ENCODE data around the gene RFWD3. TPM values are rescaled to one million over a fixed set of nuclear protein-coding genes. Genes with fewer than 3 reads are reported as not detected.

Gene RFWD3
- total RNA-seq, 5 donors from 2014 or later (not counting 1 experiment from before 2014, with no cell fraction given): 42.6 to 52.0 (median 49.0) TPM

DNA sequence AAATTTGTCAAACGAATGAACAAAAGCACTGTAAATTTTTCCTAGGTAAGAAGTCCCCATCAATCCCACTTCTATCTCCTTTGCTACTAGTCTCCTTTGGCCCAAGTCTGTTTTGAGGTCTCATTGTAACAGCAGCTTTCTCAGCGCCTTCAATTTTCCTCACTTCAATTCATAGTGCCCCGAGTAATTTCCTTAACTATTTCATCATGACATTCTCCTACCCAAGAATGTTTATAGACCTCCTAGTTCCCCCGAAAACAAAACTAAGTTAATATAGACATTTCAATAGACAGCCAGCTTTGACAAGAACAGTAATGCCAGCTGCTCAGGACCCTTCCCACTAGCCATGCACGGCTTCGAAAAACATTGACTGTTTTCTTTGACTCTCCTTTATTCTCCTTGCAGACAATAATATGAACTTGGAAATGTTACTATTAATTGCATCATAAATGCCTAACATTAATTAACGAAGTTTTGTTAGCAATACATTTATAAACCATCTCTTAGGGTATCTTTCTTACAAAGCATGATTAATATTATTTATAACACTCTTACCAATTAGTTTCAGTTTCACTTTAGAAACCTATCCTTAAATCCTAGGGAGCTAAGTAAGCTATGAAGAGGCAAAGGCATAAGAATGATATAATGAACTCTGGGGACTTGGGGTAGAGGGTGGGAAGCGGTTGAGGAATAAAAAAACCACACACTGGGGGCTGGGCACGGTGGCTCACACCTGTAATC, 82.6 kb downstream of the RFWD3 start:
- 94% methylated on average over 6 of the region's 9 CpGs for WGBS (ENCODE audit: insufficient coverage)
- Mint-ChIP-seq H3K4me3 (peak overlapping the region in 1 of 3 donors; percentile 41), H3K27me3 (no peaks in the 10 kb centered on the region), H3K36me3 (peaks cover 26% of the 10 kb centered on the region), H3K9me3 (no peaks in the 10 kb centered on the region), H3K4me1 (peaks cover 82 to 93% (median 86%) of the 10 kb centered on the region in 3 donors), H3K27ac (peak overlapping the region in 1 of 2 donors; percentile 8)
- no peak for DNase-seq
- no peak for ATAC-seq (replicated peaks in 1 of 4)
- peaks cover 21 to 56% of the 10 kb centered on the region in 2 experiments for H3K4me1 ChIP-seq (ENCODE audit: control insufficient read depth in 1 of 2, extremely low read depth in 1 of 2, insufficient read depth in 2 of 2, low read length in 2 of 2)
- H3K27ac ChIP-seq (ENCODE audit: low read length): no peak overlapping the region
- ChIA-PET CTCF (interaction anchor here in 1 of 2 donors (0.5 kb wide), 1 partner anchor 28 kb away, joined by 4 read pairs; no protein-coding TSS in a partner anchor), POLR2A (no interaction called here)
- H3K36me3 ChIP-seq (ENCODE audit: control insufficient read depth in 2 of 2, extremely low read depth in 1 of 2, insufficient read depth in 1 of 2, low read length in 1 of 2): peaks cover 4 to 6% of the 10 kb centered on the region in 2 donors
- no peaks in the 10 kb centered on the region for H3K9me3 ChIP-seq
- no peak overlapping the region for H3K4me3 ChIP-seq (ENCODE audit: control insufficient read depth in 1 of 2, extremely low read depth in 1 of 2, low read length in 1 of 2)
- H3K27me3 ChIP-seq (replicated peaks in 1 of 2; ENCODE audit: control insufficient read depth in 2 of 2, extremely low read depth in 1 of 2, insufficient read depth in 2 of 2, low read length in 1 of 2): no peaks in the 10 kb centered on the region

DNA sequence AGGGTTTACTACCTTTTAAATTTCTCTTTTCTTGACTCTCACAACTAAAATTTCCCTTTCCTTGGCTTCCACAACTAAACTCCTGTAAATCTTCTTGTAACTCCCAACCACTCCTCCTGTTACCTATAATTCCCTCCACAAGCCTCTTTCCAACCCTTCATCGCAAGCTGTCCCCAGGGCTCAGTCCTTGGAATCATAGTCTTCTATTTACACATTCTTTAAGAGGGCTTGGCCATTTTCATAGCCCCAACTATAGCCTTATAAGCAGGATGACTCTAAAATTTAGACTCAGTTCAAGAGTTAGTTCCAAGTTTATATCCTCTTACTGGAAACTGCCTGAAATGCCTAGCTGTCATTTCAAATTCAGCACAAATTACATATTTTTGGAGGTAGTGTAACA, 83.7 kb downstream of the RFWD3 start:
- H3K9me3 Mint-ChIP-seq: no peaks in the 10 kb centered on the region
- H3K4me3 ChIP-seq (ENCODE audit: control insufficient read depth in 1 of 2, extremely low read depth in 1 of 2, low read length in 1 of 2): no peak overlapping the region
- ATAC-seq (replicated peaks in 1 of 4) (no peak), DNase-seq (no peak)
- peak overlapping the region in 1 of 2 donors; percentile 59 for H3K27ac Mint-ChIP-seq
- H3K27ac ChIP-seq (ENCODE audit: low read length): no peak overlapping the region
- H3K36me3 Mint-ChIP-seq: peaks cover 25% of the 10 kb centered on the region
- H3K4me1 ChIP-seq (ENCODE audit: control insufficient read depth in 1 of 2, extremely low read depth in 1 of 2, insufficient read depth in 2 of 2, low read length in 2 of 2): peaks cover 24 to 51% of the 10 kb centered on the region in 2 experiments
- H3K4me3 Mint-ChIP-seq: peak overlapping the region in 1 of 3 donors; percentile 7
- no peaks in the 10 kb centered on the region for H3K27me3 Mint-ChIP-seq
- no peaks in the 10 kb centered on the region for H3K9me3 ChIP-seq
- no peaks in the 10 kb centered on the region for H3K27me3 ChIP-seq (replicated peaks in 1 of 2; ENCODE audit: control insufficient read depth in 2 of 2, extremely low read depth in 1 of 2, insufficient read depth in 2 of 2, low read length in 1 of 2)
- WGBS (ENCODE audit: insufficient coverage): no CpG with 5 or more reads among the region's 1 CpG
- POLR2A ChIA-PET: interaction anchor here in 1 of 2 donors (0.6 kb wide), 2 partner anchors 18 to 43 kb away, joined by 3 read pairs; no protein-coding TSS in a partner anchor
- peaks cover 84 to 94% (median 86%) of the 10 kb centered on the region in 3 donors for H3K4me1 Mint-ChIP-seq
- CTCF ChIA-PET: no interaction called here
- peaks cover 2 to 4% of the 10 kb centered on the region in 2 donors for H3K36me3 ChIP-seq (ENCODE audit: control insufficient read depth in 2 of 2, extremely low read depth in 1 of 2, insufficient read depth in 1 of 2, low read length in 1 of 2)

DNA sequence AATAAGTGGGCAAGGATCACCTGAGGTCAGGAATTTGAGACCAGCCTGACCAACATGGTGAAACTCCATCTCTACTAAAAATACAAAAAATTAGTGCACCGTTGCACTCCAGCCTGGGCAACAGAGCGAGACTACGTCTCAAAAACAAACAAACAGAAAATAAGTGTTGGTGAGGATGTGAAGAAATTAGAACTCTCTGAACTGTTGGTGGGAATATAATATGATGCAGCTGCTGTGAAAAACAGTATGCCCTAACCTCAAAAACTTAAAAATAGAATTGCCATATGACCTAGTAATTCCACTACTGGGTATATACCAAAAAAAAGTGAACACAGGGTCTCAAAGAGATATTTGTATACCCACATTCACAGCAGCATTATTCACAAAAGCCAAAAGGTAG, 85.8 kb downstream of the RFWD3 start:
- no peaks in the 10 kb centered on the region for H3K9me3 ChIP-seq
- Mint-ChIP-seq H3K9me3 (no peaks in the 10 kb centered on the region), H3K4me1 (peaks cover 75 to 89% (median 85%) of the 10 kb centered on the region in 3 donors), H3K4me3 (peak overlapping the region in 1 of 3 donors; percentile 4), H3K36me3 (peaks cover 17% of the 10 kb centered on the region), H3K27ac (no peak overlapping the region), H3K27me3 (no peaks in the 10 kb centered on the region)
- DNase-seq: no peak
- no peak for ATAC-seq (replicated peaks in 1 of 4)
- H3K27ac ChIP-seq (ENCODE audit: low read length): no peak overlapping the region
- H3K4me1 ChIP-seq (ENCODE audit: control insufficient read depth in 1 of 2, extremely low read depth in 1 of 2, insufficient read depth in 2 of 2, low read length in 2 of 2): peaks cover 14 to 52% of the 10 kb centered on the region in 2 experiments
- no peaks in the 10 kb centered on the region for H3K27me3 ChIP-seq (replicated peaks in 1 of 2; ENCODE audit: control insufficient read depth in 2 of 2, extremely low read depth in 1 of 2, insufficient read depth in 2 of 2, low read length in 1 of 2)
- POLR2A ChIA-PET: no interaction called here
- no peaks in the 10 kb centered on the region for H3K36me3 ChIP-seq (ENCODE audit: control insufficient read depth in 2 of 2, extremely low read depth in 1 of 2, insufficient read depth in 1 of 2, low read length in 1 of 2)
- no CpG with 5 or more reads among the region's 3 CpGs for WGBS (ENCODE audit: insufficient coverage)
- CTCF ChIA-PET: no interaction called here
- no peak overlapping the region for H3K4me3 ChIP-seq (ENCODE audit: control insufficient read depth in 1 of 2, extremely low read depth in 1 of 2, low read length in 1 of 2)

DNA sequence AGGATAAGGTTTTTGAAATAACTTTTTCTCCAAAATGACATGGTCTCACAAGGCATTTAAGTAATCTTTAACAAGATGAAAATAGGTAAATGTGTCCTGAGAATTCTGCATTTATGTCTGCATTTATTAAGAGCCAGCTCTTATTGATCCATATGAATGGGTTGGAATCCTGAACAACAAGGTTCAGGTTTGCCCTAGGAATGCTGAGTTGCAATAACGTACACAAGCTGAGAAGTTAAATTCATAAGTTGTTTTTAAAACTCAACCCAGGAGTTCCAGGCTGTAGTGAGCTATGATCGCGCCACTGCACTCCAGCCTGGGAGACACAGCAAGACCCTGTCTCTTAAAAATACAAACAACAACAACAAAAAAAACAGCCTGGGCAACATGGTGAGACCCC, 87.8 kb downstream of the RFWD3 start:
- peaks cover 12 to 43% of the 10 kb centered on the region in 2 experiments for H3K4me1 ChIP-seq (ENCODE audit: control insufficient read depth in 1 of 2, extremely low read depth in 1 of 2, insufficient read depth in 2 of 2, low read length in 2 of 2)
- Mint-ChIP-seq H3K27ac (peak overlapping the region in 1 of 2 donors; percentile 56), H3K27me3 (no peaks in the 10 kb centered on the region), H3K36me3 (peaks cover 23% of the 10 kb centered on the region), H3K4me3 (no peak overlapping the region), H3K4me1 (peaks cover 75 to 88% (median 85%) of the 10 kb centered on the region in 3 donors), H3K9me3 (no peaks in the 10 kb centered on the region)
- peaks cover 0 to 3% of the 10 kb centered on the region in 2 donors for H3K36me3 ChIP-seq (ENCODE audit: control insufficient read depth in 2 of 2, extremely low read depth in 1 of 2, insufficient read depth in 1 of 2, low read length in 1 of 2)
- DNase-seq (no peak), ATAC-seq (replicated peaks in 1 of 4) (no peak)
- ChIA-PET CTCF (no interaction called here), POLR2A (interaction anchor here (0.6 to 1.3 kb wide), 3 partner anchors 9 to 25 kb away, joined by 3 to 5 read pairs (median 4); no protein-coding TSS in a partner anchor)
- no peaks in the 10 kb centered on the region for H3K27me3 ChIP-seq (replicated peaks in 1 of 2; ENCODE audit: control insufficient read depth in 2 of 2, extremely low read depth in 1 of 2, insufficient read depth in 2 of 2, low read length in 1 of 2)
- H3K27ac ChIP-seq (ENCODE audit: low read length): no peak overlapping the region
- H3K4me3 ChIP-seq (ENCODE audit: control insufficient read depth in 1 of 2, extremely low read depth in 1 of 2, low read length in 1 of 2): no peak overlapping the region
- no CpG with 5 or more reads among the region's 3 CpGs for WGBS (ENCODE audit: insufficient coverage)
- no peaks in the 10 kb centered on the region for H3K9me3 ChIP-seq

DNA sequence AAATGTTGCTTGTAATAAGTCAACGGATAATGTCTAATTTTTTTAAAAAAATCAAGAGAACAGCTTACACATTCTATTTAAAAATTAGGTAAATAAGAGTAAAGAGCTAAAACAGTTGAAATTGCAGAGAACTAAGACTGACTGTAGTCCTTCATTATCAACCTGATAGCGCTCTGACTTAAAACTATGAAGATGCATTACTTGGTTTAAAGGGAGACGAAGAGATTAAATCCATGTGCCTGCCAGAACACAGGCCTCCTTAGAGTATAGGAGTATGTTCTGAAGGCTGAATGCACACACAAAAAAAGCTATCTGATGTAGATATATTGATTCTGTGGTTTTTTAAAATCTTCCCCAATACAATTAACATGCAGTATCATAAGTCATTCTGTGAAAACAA, 88.2 kb downstream of the RFWD3 start:
- Mint-ChIP-seq H3K4me1 (peaks cover 75 to 88% (median 85%) of the 10 kb centered on the region in 3 donors), H3K9me3 (no peaks in the 10 kb centered on the region), H3K4me3 (peak overlapping the region in 2 of 3 donors; percentile 19 to 23), H3K36me3 (peaks cover 19% of the 10 kb centered on the region), H3K27me3 (no peaks in the 10 kb centered on the region), H3K27ac (peak overlapping the region; percentile 56 to 81)
- ChIA-PET POLR2A (interaction anchor here (0.6 to 1.3 kb wide), 3 partner anchors 10 to 25 kb away, joined by 3 to 5 read pairs (median 4); no protein-coding TSS in a partner anchor), CTCF (no interaction called here)
- Histone ChIP-seq H3K27me3 (replicated peaks in 1 of 2; ENCODE audit: control insufficient read depth in 2 of 2, extremely low read depth in 1 of 2, insufficient read depth in 2 of 2, low read length in 1 of 2) (no peaks in the 10 kb centered on the region), H3K4me1 (ENCODE audit: control insufficient read depth in 1 of 2, extremely low read depth in 1 of 2, insufficient read depth in 2 of 2, low read length in 2 of 2) (peaks cover 13 to 44% of the 10 kb centered on the region in 2 experiments), H3K9me3 (no peaks in the 10 kb centered on the region), H3K36me3 (ENCODE audit: control insufficient read depth in 2 of 2, extremely low read depth in 1 of 2, insufficient read depth in 1 of 2, low read length in 1 of 2) (peaks cover 0 to 3% of the 10 kb centered on the region in 2 donors), H3K27ac (ENCODE audit: low read length) (no peak overlapping the region), H3K4me3 (ENCODE audit: control insufficient read depth in 1 of 2, extremely low read depth in 1 of 2, low read length in 1 of 2) (no peak overlapping the region)
- no CpG with 5 or more reads among the region's 3 CpGs for WGBS (ENCODE audit: insufficient coverage)
- DNase-seq (no peak), ATAC-seq (replicated peaks in 1 of 4) (no peak)

DNA sequence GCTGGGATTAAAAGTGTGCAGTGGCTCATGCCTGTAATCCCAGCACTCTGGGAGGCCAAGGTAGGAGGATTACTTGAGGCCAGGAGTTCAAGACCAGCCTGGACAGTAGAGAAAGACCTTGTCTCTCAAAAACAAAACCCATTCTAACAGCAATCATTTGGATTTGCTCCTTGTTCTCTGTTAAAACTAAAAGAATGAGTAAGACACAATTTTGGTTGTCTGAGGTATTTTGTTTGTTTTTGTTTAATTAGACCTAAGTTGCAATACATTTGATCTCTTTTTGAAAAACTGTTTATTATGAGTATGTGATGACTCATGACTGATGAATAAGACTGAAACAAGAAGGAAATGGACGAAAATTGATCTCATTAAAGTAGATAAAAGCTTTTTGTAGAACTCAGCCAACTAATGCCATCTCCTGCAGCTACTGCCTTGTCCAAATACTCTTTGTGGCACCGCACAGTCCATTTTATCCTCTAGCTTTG, 88.8 kb downstream of the RFWD3 start:
- Histone ChIP-seq H3K4me3 (ENCODE audit: control insufficient read depth in 1 of 2, extremely low read depth in 1 of 2, low read length in 1 of 2) (no peak overlapping the region), H3K9me3 (no peaks in the 10 kb centered on the region), H3K36me3 (ENCODE audit: control insufficient read depth in 2 of 2, extremely low read depth in 1 of 2, insufficient read depth in 1 of 2, low read length in 1 of 2) (peaks cover 0 to 3% of the 10 kb centered on the region in 2 donors), H3K27ac (ENCODE audit: low read length) (peak overlapping the region; percentile 18), H3K4me1 (ENCODE audit: control insufficient read depth in 1 of 2, extremely low read depth in 1 of 2, insufficient read depth in 2 of 2, low read length in 2 of 2) (peaks cover 13 to 41% of the 10 kb centered on the region in 2 experiments), H3K27me3 (replicated peaks in 1 of 2; ENCODE audit: control insufficient read depth in 2 of 2, extremely low read depth in 1 of 2, insufficient read depth in 2 of 2, low read length in 1 of 2) (no peaks in the 10 kb centered on the region)
- H3K4me3 Mint-ChIP-seq: peak overlapping the region in 2 of 3 donors; percentile 19 to 23
- ChIA-PET CTCF (interaction anchor here (0.6 to 0.9 kb wide), 2 partner anchors 49 to 294 kb away, joined by 3 to 5 read pairs; no protein-coding TSS in a partner anchor), POLR2A (interaction anchor here in 1 of 2 donors (0.6 to 1.3 kb wide), 2 partner anchors 10 to 742 kb away, joined by 3 to 4 read pairs; no protein-coding TSS in a partner anchor)
- H3K27me3 Mint-ChIP-seq: no peaks in the 10 kb centered on the region
- ATAC-seq (replicated peaks in 1 of 4) (peak in 2 of 4 experiments; percentile 36 to 48), DNase-seq (no peak)
- peak overlapping the region; percentile 56 to 81 for H3K27ac Mint-ChIP-seq
- peaks cover 19% of the 10 kb centered on the region for H3K36me3 Mint-ChIP-seq
- peaks cover 73 to 85% (median 82%) of the 10 kb centered on the region in 3 donors for H3K4me1 Mint-ChIP-seq
- 0% methylated on average over 1 of the region's 2 CpGs for WGBS (ENCODE audit: insufficient coverage)
- no peaks in the 10 kb centered on the region for H3K9me3 Mint-ChIP-seq
